Measurements from ENCODE around the gene HVCN1.
A peak's percentile ranks its signal among the peaks of the same experiment; 100 is the strongest.

HVCN1 gene

DNA sequence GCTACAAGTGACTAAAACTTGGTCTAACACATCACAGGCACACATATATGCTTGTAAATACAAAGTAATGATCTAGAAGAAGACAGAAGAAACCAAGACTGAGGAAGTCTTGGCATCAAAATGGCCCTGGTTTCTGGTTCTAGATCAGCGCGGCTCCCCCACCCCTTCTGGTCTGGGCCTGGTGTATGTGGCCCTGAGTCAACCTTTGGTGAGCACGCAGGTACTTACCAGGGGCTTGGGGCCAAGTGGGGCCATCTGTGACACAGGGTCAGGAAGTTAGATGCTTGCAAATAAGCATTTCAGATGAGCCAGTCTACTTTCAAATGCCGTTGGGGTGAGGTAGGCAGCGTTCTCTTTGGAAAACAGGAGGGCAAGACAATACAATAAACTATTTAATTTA, 13.2 kb upstream of the HVCN1 start:
- no peak overlapping the region for H3K4me3 ChIP-seq (ENCODE audit: insufficient read depth, low read depth, low read length)

GRCh38 chr12:110699591-110700445, 10.9 kb upstream of the HVCN1 start:
- H3K9me3 ChIP-seq (ENCODE audit: control insufficient read depth, low read length) = no peaks in the 10 kb centered on the region
- no peaks in the 10 kb centered on the region for H3K27me3 ChIP-seq (ENCODE audit: control insufficient read depth, insufficient read depth, low read length, poor library complexity, severe bottlenecking)
- H3K4me3 ChIP-seq (ENCODE audit: insufficient read depth, low read depth, low read length) = no peak overlapping the region
- no peaks in the 10 kb centered on the region for H3K36me3 ChIP-seq (ENCODE audit: control insufficient read depth, insufficient read depth, low read length)
- H3K4me1 ChIP-seq (ENCODE audit: control insufficient read depth, insufficient read depth, low read length) = no peaks in the 10 kb centered on the region
- 90 to 92% methylated on average over 28 of the region's 28 CpGs for WGBS, 2 experiments
- H3K27ac ChIP-seq (ENCODE audit: insufficient read depth, low read depth, low read length, poor library complexity, severe bottlenecking) = no peak overlapping the region

More for the DNA sequence above, 13.2 kb upstream of the HVCN1 start:
- H3K27ac ChIP-seq (ENCODE audit: insufficient read depth, low read depth, low read length, poor library complexity, severe bottlenecking) = no peak overlapping the region
- H3K9me3 ChIP-seq (ENCODE audit: control insufficient read depth, low read length) = no peaks in the 10 kb centered on the region
- H3K36me3 ChIP-seq (ENCODE audit: control insufficient read depth, insufficient read depth, low read length) = no peaks in the 10 kb centered on the region
- WGBS, 2 experiments = 92 to 94% methylated on average over 4 to 5 of the region's 5 CpGs
- no peaks in the 10 kb centered on the region for H3K4me1 ChIP-seq (ENCODE audit: control insufficient read depth, insufficient read depth, low read length)
- no peaks in the 10 kb centered on the region for H3K27me3 ChIP-seq (ENCODE audit: control insufficient read depth, insufficient read depth, low read length, poor library complexity, severe bottlenecking)

GRCh38 chr12:110698171-110698902, 9.4 kb upstream of the HVCN1 start:
- 64% methylated on average over 20 of the region's 20 CpGs for WGBS, 2 experiments
- H3K9me3 ChIP-seq (ENCODE audit: control insufficient read depth, low read length) = no peaks in the 10 kb centered on the region
- H3K27me3 ChIP-seq (ENCODE audit: control insufficient read depth, insufficient read depth, low read length, poor library complexity, severe bottlenecking) = no peaks in the 10 kb centered on the region
- H3K27ac ChIP-seq (ENCODE audit: insufficient read depth, low read depth, low read length, poor library complexity, severe bottlenecking) = no peak overlapping the region
- no peaks in the 10 kb centered on the region for H3K36me3 ChIP-seq (ENCODE audit: control insufficient read depth, insufficient read depth, low read length)
- no peaks in the 10 kb centered on the region for H3K4me1 ChIP-seq (ENCODE audit: control insufficient read depth, insufficient read depth, low read length)
- H3K4me3 ChIP-seq (ENCODE audit: insufficient read depth, low read depth, low read length) = no peak overlapping the region

DNA sequence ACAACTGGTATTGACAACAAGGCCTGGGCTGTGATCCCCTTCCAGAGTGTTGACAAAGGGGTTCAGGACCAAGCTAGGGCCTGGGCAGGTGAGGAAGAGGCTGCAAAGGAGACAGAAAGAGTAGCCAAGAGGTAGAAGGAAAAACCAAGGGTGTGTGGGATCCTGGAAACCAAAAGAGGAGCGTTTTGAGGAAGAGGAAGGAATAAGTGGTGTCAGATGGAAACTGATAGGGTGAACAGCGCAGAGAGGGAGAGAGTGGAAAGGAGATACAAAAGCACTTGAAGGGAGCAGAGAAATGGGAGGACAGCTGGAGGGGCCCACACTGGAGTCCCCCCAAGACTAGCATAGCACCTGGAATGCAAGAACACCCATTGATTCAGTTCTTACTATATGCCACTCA, 8.3 kb upstream of the HVCN1 start:
- Histone ChIP-seq H3K27ac (ENCODE audit: insufficient read depth, low read depth, low read length, poor library complexity, severe bottlenecking) (no peak overlapping the region), H3K27me3 (ENCODE audit: control insufficient read depth, insufficient read depth, low read length, poor library complexity, severe bottlenecking) (no peaks in the 10 kb centered on the region), H3K36me3 (ENCODE audit: control insufficient read depth, insufficient read depth, low read length) (no peaks in the 10 kb centered on the region), H3K4me3 (ENCODE audit: insufficient read depth, low read depth, low read length) (no peak overlapping the region), H3K4me1 (ENCODE audit: control insufficient read depth, insufficient read depth, low read length) (no peaks in the 10 kb centered on the region), H3K9me3 (ENCODE audit: control insufficient read depth, low read length) (no peaks in the 10 kb centered on the region)
- 94 to 95% methylated on average over 2 of the region's 2 CpGs for WGBS, 2 experiments

DNA sequence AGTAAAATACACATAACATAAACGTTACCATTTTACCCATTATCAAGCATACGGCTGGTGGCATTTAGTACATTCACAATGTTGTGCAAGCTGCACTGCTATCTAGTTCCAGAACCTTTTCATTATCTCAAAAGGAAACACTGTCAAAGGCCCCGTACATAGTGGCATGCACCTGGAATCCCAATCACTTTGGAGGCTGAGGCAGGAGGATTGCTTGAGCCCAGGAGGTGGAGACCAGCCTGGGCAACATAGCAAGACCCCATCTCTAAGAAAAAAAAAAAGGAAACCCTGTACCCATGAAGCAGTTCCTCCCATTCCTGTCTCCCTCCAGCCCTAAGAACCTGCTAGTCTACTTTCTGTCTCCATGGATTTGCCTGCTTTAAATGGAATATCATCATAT, 7.4 kb upstream of the HVCN1 start:
- H3K27me3 ChIP-seq (ENCODE audit: control insufficient read depth, insufficient read depth, low read length, poor library complexity, severe bottlenecking) = no peaks in the 10 kb centered on the region
- no peaks in the 10 kb centered on the region for H3K9me3 ChIP-seq (ENCODE audit: control insufficient read depth, low read length)
- no peaks in the 10 kb centered on the region for H3K4me1 ChIP-seq (ENCODE audit: control insufficient read depth, insufficient read depth, low read length)
- H3K27ac ChIP-seq (ENCODE audit: insufficient read depth, low read depth, low read length, poor library complexity, severe bottlenecking) = no peak overlapping the region
- 90 to 91% methylated on average over 3 of the region's 3 CpGs for WGBS, 2 experiments
- no peak overlapping the region for H3K4me3 ChIP-seq (ENCODE audit: insufficient read depth, low read depth, low read length)
- H3K36me3 ChIP-seq (ENCODE audit: control insufficient read depth, insufficient read depth, low read length) = no peaks in the 10 kb centered on the region

- Histone ChIP-seq H3K36me3 (ENCODE audit: control insufficient read depth, insufficient read depth, low read length) (no peaks in the 10 kb centered on the region), H3K27ac (ENCODE audit: insufficient read depth, low read depth, low read length, poor library complexity, severe bottlenecking) (no peak overlapping the region), H3K4me3 (ENCODE audit: insufficient read depth, low read depth, low read length) (no peak overlapping the region), H3K9me3 (ENCODE audit: control insufficient read depth, low read length) (no peaks in the 10 kb centered on the region), H3K27me3 (ENCODE audit: control insufficient read depth, insufficient read depth, low read length, poor library complexity, severe bottlenecking) (peaks cover 3% of the 10 kb centered on the region), H3K4me1 (ENCODE audit: control insufficient read depth, insufficient read depth, low read length) (peaks cover 9% of the 10 kb centered on the region)
- 90 to 94% methylated on average over 12 of the region's 12 CpGs for WGBS, 2 experiments
These were observed 5.5 kb upstream of the HVCN1 start for GRCh38 chr12:110694330-110694901.

DNA sequence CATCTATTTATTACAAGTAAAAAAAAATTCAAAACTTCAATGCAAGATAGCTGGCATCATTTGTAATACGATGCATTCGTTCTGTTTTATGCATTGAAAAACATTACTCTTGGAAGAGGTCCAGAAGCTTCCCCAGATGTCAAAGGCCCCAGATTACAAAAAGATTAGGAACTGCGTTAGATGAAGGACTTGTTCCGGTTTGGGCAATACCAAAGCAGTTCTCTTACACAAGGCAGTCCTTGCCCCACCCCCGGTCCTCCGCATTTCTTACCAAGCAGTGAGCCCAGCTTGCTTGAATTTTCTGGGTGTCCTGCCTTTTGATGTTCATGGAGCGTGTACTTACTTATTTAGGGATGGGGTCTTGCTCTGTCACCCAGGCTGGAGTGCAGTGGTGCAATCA, 4.8 kb upstream of the HVCN1 start:
- 93 to 96% methylated on average over 7 of the region's 7 CpGs for WGBS, 2 experiments
- no peaks in the 10 kb centered on the region for H3K36me3 ChIP-seq (ENCODE audit: control insufficient read depth, insufficient read depth, low read length)

DNA sequence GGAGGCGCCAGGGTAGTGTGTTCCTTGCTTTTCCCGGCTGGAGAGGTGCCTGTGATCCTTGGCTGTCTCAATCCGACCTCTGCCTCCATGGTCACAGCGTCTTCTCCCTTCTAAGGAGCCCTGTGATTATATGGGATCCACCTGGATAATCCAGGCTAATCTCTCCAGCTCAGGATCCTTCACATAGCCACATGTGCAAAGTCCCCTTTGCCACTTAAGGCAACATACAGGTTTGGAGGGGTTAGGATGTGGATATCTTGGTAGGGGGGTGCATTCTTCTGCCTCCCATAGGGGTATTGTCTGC, 1.2 kb upstream of the HVCN1 start:
- Histone ChIP-seq H3K9me3 (ENCODE audit: control insufficient read depth, low read length) (no peaks in the 10 kb centered on the region), H3K36me3 (ENCODE audit: control insufficient read depth, insufficient read depth, low read length) (no peaks in the 10 kb centered on the region), H3K27me3 (ENCODE audit: control insufficient read depth, insufficient read depth, low read length, poor library complexity, severe bottlenecking) (peaks cover 29% of the 10 kb centered on the region), H3K27ac (ENCODE audit: insufficient read depth, low read depth, low read length, poor library complexity, severe bottlenecking) (no peak overlapping the region), H3K4me1 (ENCODE audit: control insufficient read depth, insufficient read depth, low read length) (peaks cover 10% of the 10 kb centered on the region), H3K4me3 (ENCODE audit: insufficient read depth, low read depth, low read length) (no peak overlapping the region)
- 76% methylated on average over 4 of the region's 4 CpGs for WGBS, 2 experiments

More for the DNA sequence above, 4.8 kb upstream of the HVCN1 start:
- Histone ChIP-seq H3K27ac (ENCODE audit: insufficient read depth, low read depth, low read length, poor library complexity, severe bottlenecking) (no peak overlapping the region), H3K4me1 (ENCODE audit: control insufficient read depth, insufficient read depth, low read length) (peaks cover 10% of the 10 kb centered on the region), H3K27me3 (ENCODE audit: control insufficient read depth, insufficient read depth, low read length, poor library complexity, severe bottlenecking) (peaks cover 4% of the 10 kb centered on the region), H3K9me3 (ENCODE audit: control insufficient read depth, low read length) (no peaks in the 10 kb centered on the region), H3K4me3 (ENCODE audit: insufficient read depth, low read depth, low read length) (no peak overlapping the region)

DNA sequence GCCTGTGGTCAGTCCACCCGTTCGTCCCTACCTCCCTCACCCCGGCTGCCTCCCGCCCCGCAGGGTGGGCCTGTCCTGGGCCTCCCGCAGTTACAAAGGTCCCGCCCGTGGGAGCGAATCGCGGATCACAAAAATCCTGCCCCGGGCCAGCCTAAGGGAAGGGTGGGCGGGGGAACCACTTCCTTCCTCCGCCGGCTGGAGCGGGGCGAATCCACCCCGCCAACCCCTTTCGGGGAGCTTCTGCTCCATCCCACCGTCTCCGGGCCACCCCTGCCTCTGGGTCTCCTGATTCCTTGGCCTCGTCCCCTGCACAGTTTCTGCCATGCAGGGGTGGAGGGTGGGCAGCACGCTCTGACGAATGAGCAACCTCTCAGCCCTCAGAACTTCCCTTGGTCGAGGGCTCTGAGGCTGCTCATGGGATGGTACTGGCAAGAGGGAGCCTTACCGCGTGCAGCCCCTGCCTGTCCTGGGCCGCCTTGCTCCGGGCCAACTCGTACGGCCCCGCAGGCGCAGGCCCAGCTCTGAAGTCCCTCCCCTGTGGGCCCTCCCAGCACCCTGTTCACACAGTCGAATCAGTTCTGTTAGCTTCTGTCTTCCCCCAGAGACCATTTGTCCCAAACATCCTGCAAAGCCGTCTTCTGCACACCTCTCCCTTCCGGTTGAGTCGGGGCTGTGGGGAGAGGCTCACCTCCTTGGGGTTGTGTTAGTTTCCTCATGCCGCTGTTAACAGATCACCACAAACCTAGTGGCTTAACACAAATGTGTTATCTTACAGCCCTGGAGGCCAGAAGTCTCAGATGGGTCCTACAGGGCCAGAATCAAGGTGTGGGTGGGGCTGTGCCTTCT, 589 bp upstream of the HVCN1 start:
- Histone ChIP-seq H3K27me3 (ENCODE audit: control insufficient read depth, insufficient read depth, low read length, poor library complexity, severe bottlenecking) (peaks cover 29% of the 10 kb centered on the region), H3K9me3 (ENCODE audit: control insufficient read depth, low read length) (no peaks in the 10 kb centered on the region), H3K4me3 (ENCODE audit: insufficient read depth, low read depth, low read length) (peak overlapping the region; percentile 51), H3K27ac (ENCODE audit: insufficient read depth, low read depth, low read length, poor library complexity, severe bottlenecking) (no peak overlapping the region), H3K4me1 (ENCODE audit: control insufficient read depth, insufficient read depth, low read length) (peaks cover 10% of the 10 kb centered on the region), H3K36me3 (ENCODE audit: control insufficient read depth, insufficient read depth, low read length) (no peaks in the 10 kb centered on the region)
- WGBS, 2 experiments = 13 to 15% methylated on average over 38 of the region's 38 CpGs
